Measurements from ENCODE around the gene RNF151.
"Not testable (repeated sequence)": the region's sequence is repeated elsewhere in the genome, so short reads cannot be mapped to it uniquely, and the experiment has no call there.

Gene RNF151

GRCh38 chr16:2007081-2007836 is 40.6 kb downstream of the RNF151 start:
- DNase-seq (ENCODE audit: low spot score) = no peak

GRCh38 chr16:2008009-2008526 is 41.4 kb downstream of the RNF151 start:
- DNase-seq (ENCODE audit: low spot score) = no peak

GRCh38 chr16:2008631-2009163 is 42.0 kb downstream of the RNF151 start:
- DNase-seq (ENCODE audit: low spot score) = no peak

GRCh38 chr16:2009164-2009711 is 42.6 kb downstream of the RNF151 start:
- DNase-seq (ENCODE audit: low spot score) = no peak

- peak; percentile 90 for DNase-seq (ENCODE audit: low spot score)
Measured at GRCh38 chr16:2009791-2010510, 43.3 kb downstream of the RNF151 start, which contains the start of gene ZNF598. TSS of gene ZNF598 (minus strand) at chr16:2009821.

- DNase-seq (ENCODE audit: low spot score) = not testable (repeated sequence)
Measured at GRCh38 chr16:2011726-2012125, 45.1 kb downstream of the RNF151 start.

- no peak for DNase-seq (ENCODE audit: low spot score)
Measured at GRCh38 chr16:2013527-2013926, 46.9 kb downstream of the RNF151 start.

GRCh38 chr16:2015117-2015946 is 48.7 kb downstream of the RNF151 start:
- no peak for DNase-seq (ENCODE audit: low spot score)

GRCh38 chr16:2015947-2016208 is 49.2 kb downstream of the RNF151 start:
- no peak for DNase-seq (ENCODE audit: low spot score)

GRCh38 chr16:2016407-2016922 is 49.8 kb downstream of the RNF151 start:
- no peak for DNase-seq (ENCODE audit: low spot score)
